ENCODE measurements around the gene CDH6. TPM values are rescaled to one million over a fixed set of nuclear protein-coding genes. Genes with fewer than 3 reads are reported as not detected.

The CDH6 gene
- total RNA-seq, 1 donor from 2014 or later, result 178 TPM

DNA sequence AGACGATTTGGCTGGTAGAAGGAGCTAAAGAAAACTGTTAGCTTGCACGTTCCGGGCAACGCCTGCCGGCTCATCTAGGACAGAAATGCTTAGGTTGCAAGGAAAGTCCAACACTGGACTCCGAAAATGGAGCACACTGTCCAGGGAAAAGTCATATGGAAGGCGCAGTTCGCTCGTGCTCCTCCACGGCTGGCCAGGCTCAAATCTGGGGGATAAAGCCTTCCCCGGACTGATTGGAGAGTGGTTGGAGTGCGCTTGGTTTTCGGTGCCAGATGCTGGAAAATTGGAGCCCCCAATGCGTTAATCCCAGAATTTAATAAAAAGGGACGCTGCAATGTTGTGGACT lies 955 bp downstream of the CDH6 start:
- Mint-ChIP-seq H3K9me3 (ENCODE audit: unreplicated experiment) (peaks cover 14% of the 10 kb centered on the region), H3K4me3 (ENCODE audit: unreplicated experiment) (peak overlapping the region; percentile 93), H3K4me1 (ENCODE audit: low read depth, unreplicated experiment) (peaks cover 19% of the 10 kb centered on the region), H3K27ac (ENCODE audit: unreplicated experiment) (peak overlapping the region; percentile 79), H3K27me3 (ENCODE audit: unreplicated experiment) (peaks cover 8% of the 10 kb centered on the region), H3K36me3 (ENCODE audit: unreplicated experiment) (no peaks in the 10 kb centered on the region)
- TF ChIP-seq, protein P1, sequence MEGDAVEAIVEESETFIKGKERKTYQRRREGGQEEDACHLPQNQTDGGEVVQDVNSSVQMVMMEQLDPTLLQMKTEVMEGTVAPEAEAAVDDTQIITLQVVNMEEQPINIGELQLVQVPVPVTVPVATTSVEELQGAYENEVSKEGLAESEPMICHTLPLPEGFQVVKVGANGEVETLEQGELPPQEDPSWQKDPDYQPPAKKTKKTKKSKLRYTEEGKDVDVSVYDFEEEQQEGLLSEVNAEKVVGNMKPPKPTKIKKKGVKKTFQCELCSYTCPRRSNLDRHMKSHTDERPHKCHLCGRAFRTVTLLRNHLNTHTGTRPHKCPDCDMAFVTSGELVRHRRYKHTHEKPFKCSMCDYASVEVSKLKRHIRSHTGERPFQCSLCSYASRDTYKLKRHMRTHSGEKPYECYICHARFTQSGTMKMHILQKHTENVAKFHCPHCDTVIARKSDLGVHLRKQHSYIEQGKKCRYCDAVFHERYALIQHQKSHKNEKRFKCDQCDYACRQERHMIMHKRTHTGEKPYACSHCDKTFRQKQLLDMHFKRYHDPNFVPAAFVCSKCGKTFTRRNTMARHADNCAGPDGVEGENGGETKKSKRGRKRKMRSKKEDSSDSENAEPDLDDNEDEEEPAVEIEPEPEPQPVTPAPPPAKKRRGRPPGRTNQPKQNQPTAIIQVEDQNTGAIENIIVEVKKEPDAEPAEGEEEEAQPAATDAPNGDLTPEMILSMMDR (IDR thresholded peaks at IDR 0.05; ENCODE audit: partially characterized antibody, unreplicated experiment), result no peak
- DNase-seq, result no peak

DNA sequence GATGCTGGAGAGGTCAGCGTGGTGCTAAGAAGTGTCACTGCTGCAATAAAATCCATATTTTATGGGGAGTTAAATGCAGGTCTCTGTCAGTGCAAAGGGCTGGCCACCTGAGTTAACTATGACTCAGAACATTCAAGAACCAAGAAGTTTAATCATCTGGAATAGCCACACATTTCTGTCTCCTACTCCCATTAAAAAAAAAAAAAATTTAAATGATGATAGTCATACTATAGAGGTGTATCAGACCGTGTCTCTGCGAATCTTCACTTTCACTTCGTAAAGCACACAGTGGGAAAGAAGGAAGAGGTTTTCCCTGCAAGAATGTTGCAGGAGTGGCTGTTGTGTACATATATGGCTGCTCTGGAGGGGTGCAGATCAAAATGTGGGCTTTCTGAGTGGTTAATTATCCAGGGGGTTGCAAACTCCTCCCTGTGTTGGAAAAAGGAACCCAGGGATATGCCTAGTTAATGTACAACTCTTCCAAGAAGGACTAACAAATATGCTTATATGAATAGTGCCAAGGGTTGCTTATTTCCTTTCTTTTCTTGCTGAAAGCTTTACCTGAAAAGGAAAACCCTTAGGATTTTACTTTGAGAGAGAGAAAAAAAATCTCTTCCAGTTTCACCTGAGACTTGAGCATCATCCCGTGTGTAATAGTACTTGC lies 1.5 kb downstream of the CDH6 start:
- H3K4me1 Mint-ChIP-seq (ENCODE audit: low read depth, unreplicated experiment), result peaks cover 19% of the 10 kb centered on the region

DNA sequence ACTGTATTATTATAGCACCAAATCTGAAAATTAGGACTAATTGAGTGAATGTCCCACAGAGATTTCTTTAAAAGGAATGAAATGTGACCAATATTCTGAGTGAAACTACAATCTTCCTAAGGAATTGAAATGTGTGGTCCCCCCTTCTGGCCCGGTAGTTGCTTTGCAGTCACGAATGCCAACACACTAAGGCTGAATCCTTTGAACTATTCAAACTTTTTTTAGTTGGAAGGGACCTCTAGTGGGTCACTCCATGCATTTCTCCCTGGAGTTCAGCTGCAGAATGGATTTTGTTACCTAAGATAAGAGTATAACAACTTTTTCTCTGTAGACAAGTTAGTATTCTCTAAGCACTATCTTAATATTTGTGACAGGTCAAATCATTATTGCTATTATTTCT lies 2.8 kb downstream of the CDH6 start:
- DNase-seq, result no peak
- Mint-ChIP-seq H3K4me1 (ENCODE audit: low read depth, unreplicated experiment) (peaks cover 19% of the 10 kb centered on the region), H3K4me3 (ENCODE audit: unreplicated experiment) (peak overlapping the region; percentile 93), H3K9me3 (ENCODE audit: unreplicated experiment) (peaks cover 14% of the 10 kb centered on the region), H3K36me3 (ENCODE audit: unreplicated experiment) (no peaks in the 10 kb centered on the region), H3K27ac (ENCODE audit: unreplicated experiment) (no peak overlapping the region), H3K27me3 (ENCODE audit: unreplicated experiment) (peaks cover 11% of the 10 kb centered on the region)
- TF ChIP-seq, protein P1 (IDR thresholded peaks at IDR 0.05; ENCODE audit: partially characterized antibody, unreplicated experiment), result no peak

More for the DNA sequence above, 1.5 kb downstream of the CDH6 start:
- Mint-ChIP-seq H3K36me3 (ENCODE audit: unreplicated experiment) (no peaks in the 10 kb centered on the region), H3K27ac (ENCODE audit: unreplicated experiment) (peak overlapping the region; percentile 79), H3K9me3 (ENCODE audit: unreplicated experiment) (peaks cover 14% of the 10 kb centered on the region), H3K27me3 (ENCODE audit: unreplicated experiment) (peaks cover 8% of the 10 kb centered on the region), H3K4me3 (ENCODE audit: unreplicated experiment) (peak overlapping the region; percentile 93)
- no peak for DNase-seq
- TF ChIP-seq, protein P1 (IDR thresholded peaks at IDR 0.05; ENCODE audit: partially characterized antibody, unreplicated experiment), result no peak

DNA sequence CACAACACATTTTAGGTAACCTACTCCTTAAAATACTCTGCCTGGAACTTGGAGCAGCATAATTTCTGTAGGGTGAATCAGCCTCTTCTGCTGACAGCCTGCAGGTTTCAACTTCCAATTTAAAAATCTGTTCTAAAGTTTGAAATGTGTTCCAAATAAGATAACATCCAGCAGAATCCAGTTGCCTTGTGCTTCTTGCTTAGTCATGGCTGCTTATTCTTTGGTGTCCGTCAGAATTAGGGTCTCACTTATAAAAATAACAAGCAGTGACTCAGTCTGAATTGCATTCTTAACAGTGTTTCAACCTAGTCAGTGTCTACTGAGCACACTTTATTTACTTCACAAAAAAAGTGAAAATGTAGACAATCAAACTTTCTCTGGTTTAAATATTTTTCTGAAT lies 3.7 kb downstream of the CDH6 start:
- H3K27me3 Mint-ChIP-seq (ENCODE audit: unreplicated experiment), result peaks cover 9% of the 10 kb centered on the region
- TF ChIP-seq, protein P1 (IDR thresholded peaks at IDR 0.05; ENCODE audit: partially characterized antibody, unreplicated experiment), result no peak
- no peak for DNase-seq
- H3K4me3 Mint-ChIP-seq (ENCODE audit: unreplicated experiment), result peak overlapping the region; percentile 93
- peaks cover 14% of the 10 kb centered on the region for H3K4me1 Mint-ChIP-seq (ENCODE audit: low read depth, unreplicated experiment)
- H3K27ac Mint-ChIP-seq (ENCODE audit: unreplicated experiment), result no peak overlapping the region
- peaks cover 14% of the 10 kb centered on the region for H3K9me3 Mint-ChIP-seq (ENCODE audit: unreplicated experiment)
- no peaks in the 10 kb centered on the region for H3K36me3 Mint-ChIP-seq (ENCODE audit: unreplicated experiment)

DNA sequence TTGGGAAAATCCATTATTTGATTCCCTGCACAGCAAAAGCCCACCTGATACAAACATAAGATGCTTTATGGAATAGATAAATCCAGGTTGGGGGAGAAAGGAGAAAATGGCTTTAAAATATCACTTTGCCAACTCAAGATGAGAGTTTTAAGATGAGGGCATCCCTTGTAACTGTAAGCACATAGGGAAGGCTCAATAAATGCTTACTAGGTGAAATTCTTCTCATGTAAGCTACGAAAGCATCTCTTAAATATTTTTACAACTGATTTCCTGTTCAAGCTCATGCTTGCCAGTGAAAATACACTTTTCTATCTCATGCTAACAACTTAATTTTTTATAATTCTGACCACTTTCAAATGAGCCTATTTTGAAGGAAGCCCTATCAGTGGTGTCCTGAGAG lies 11.5 kb downstream of the CDH6 start:
- peaks cover 3% of the 10 kb centered on the region for H3K27me3 Mint-ChIP-seq (ENCODE audit: unreplicated experiment)
- H3K27ac Mint-ChIP-seq (ENCODE audit: unreplicated experiment), result no peak overlapping the region
- TF ChIP-seq, protein P1 (IDR thresholded peaks at IDR 0.05; ENCODE audit: partially characterized antibody, unreplicated experiment), result no peak
- H3K4me3 Mint-ChIP-seq (ENCODE audit: unreplicated experiment), result no peak overlapping the region
- no peak for DNase-seq
- no peaks in the 10 kb centered on the region for H3K36me3 Mint-ChIP-seq (ENCODE audit: unreplicated experiment)
- no peaks in the 10 kb centered on the region for H3K9me3 Mint-ChIP-seq (ENCODE audit: unreplicated experiment)
- peaks cover 4% of the 10 kb centered on the region for H3K4me1 Mint-ChIP-seq (ENCODE audit: low read depth, unreplicated experiment)
